ENCODE measurements around the gene CACNA2D2.

DNA sequence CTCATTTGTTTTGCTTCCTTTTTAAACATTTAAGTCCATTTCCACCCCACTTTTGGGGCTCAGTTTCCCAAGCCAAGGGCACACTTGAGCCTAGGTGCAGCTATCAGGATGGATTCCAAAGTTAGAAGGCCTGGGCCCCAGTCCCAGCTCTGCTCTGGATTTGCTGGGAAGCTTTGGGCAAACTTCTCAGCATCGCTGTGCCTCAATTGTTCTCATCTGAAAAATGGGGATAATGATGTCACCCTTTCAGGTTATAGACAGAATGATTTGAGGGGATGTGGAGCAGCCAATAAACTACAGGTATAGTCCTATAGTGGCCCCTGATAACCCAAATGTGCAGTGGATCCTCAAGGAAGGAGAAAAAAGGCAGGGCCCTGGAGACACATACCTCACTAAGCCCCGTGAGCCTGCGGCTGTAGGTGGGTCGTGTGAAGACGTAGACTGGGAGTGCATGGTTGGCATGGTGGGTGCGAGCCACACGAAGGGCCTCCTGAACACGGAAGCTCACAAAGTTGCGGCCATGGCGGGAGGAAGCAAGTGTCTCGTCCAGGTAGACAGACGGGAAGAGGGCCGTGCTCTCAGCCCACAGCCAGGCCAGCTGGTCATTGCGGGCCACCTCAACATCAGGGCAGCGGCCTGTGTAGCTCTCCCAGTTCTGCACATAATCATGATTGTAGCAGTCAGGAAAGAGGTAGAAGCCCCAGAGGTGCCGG lies 184.1 kb downstream of the CACNA2D2 start:
- TF ChIP-seq FOXM1 (CRISPR knock-in tag; IDR thresholded peaks at IDR 0.05): no peak
- TF ChIP-seq CHD4 (IDR thresholded peaks at IDR 0.05; ENCODE audit: borderline replicate concordance, low read length): no peak
- TF ChIP-seq MAFF (IDR thresholded peaks at IDR 0.05; ENCODE audit: low read depth, low read length): no peak
- no peak for TF ChIP-seq PHF20 (CRISPR knock-in tag; IDR thresholded peaks at IDR 0.05)
- TF ChIP-seq GATA4 (IDR thresholded peaks at IDR 0.05; ENCODE audit: borderline replicate concordance, low read depth): no peak
- no peak for TF ChIP-seq ZFP1 (CRISPR knock-in tag; IDR thresholded peaks at IDR 0.05)
- TF ChIP-seq, protein P1, sequence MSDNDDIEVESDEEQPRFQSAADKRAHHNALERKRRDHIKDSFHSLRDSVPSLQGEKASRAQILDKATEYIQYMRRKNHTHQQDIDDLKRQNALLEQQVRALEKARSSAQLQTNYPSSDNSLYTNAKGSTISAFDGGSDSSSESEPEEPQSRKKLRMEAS (IDR thresholded peaks at IDR 0.05): no peak
- TF ChIP-seq ZFX (CRISPR knock-in tag; IDR thresholded peaks at IDR 0.05; ENCODE audit: low read depth): no peak
- TF ChIP-seq ZNF496 (CRISPR knock-in tag; IDR thresholded peaks at IDR 0.05; ENCODE audit: insufficient replicate concordance): no peak
- TF ChIP-seq FOSL1 (CRISPR knock-in tag; IDR thresholded peaks at IDR 0.05; ENCODE audit: borderline replicate concordance): no peak
- no peak for TF ChIP-seq ZNF605 (CRISPR knock-in tag; IDR thresholded peaks at IDR 0.05)

All from HepG2 (cell line).